Uterus (tissue), 2 donors: ENCODE measurements around the gene USP47.

ENCODE experiments used
- CTCF ChIP-seq, 4 experiments: fragments of 200-600 bp in 2 of 4; fragments of 450-650 bp in 2 of 4; sonication (generic) in 2 of 4; IDR thresholded peaks; one replicate each; pipeline ENCODE4 v1.5.1; 2016 to 2019; ENCODE audit warnings: antibody characterized with exemption in 4 of 4, mild to moderate bottlenecking in 2 of 4, moderate library complexity in 1 of 4
- POLR2A ChIP-seq, 2 donors: fragments of 450-650 bp; IDR thresholded peaks; one replicate each; pipeline ENCODE4 v1.6.1; 2016; ENCODE audit warnings: antibody characterized with exemption in 2 of 2, mild to moderate bottlenecking in 1 of 2, moderate library complexity in 1 of 2

DNA sequence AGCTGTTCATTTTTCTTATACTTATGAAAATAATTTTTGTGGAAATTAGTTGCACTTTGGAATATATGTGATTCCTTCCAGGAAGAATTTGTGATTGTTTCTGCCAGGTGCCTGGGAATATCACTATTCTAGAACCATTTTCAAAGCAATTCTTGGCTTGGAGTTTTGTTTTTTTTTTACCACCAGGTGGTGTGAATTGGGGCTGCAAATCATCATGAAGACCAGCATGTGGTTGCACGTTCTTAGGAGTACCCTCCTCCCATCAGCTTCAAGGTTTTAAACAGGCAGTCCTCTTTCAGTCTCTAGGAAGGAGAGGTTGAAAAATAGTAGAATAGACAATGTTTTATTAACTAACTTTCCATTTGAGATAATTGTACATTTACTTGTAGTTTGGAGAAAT lies 25.9 kb downstream of the USP47 start:
- TF ChIP-seq CTCF (IDR thresholded peaks at IDR 0.05) (no peak), POLR2A (IDR thresholded peaks at IDR 0.05) (no peak)
